GM18519 (cell line): ENCODE data around the gene PRKCZ.
"Not testable (repeated sequence)": the region's sequence is repeated elsewhere in the genome, so short reads cannot be mapped to it uniquely, and the experiment has no call there.

ENCODE experiments used
- ATAC-seq: cut with Tn5 transposase; IDR thresholded peaks from one replicate; pipeline ENCODE4 v1.9.1; 2021; ENCODE audit warnings: mild to moderate bottlenecking, moderate library complexity; ENCODE audit not compliant: unreplicated experiment, low FRiP score

PRKCZ gene

GRCh38 chr1:2081326-2081885 is 31.2 kb downstream of the PRKCZ start:
- no peak for ATAC-seq

GRCh38 chr1:2082064-2082463 is 31.9 kb downstream of the PRKCZ start:
- no peak for ATAC-seq

GRCh38 chr1:2083666-2084065 is 33.5 kb downstream of the PRKCZ start:
- ATAC-seq = no peak

GRCh38 chr1:2084306-2084705 is 34.1 kb downstream of the PRKCZ start:
- no peak for ATAC-seq

GRCh38 chr1:2085080-2085479 is 34.9 kb downstream of the PRKCZ start:
- ATAC-seq = no peak

- no peak for ATAC-seq
These were observed 36.4 kb downstream of the PRKCZ start for GRCh38 chr1:2086446-2087078.

GRCh38 chr1:2087766-2088165 is 37.6 kb downstream of the PRKCZ start:
- no peak for ATAC-seq

GRCh38 chr1:2088458-2088857 is 38.2 kb downstream of the PRKCZ start:
- ATAC-seq = no peak

- ATAC-seq = no peak
These were observed 38.8 kb downstream of the PRKCZ start for GRCh38 chr1:2089051-2089450.

GRCh38 chr1:2090216-2090890 is 40.1 kb downstream of the PRKCZ start:
- ATAC-seq = no peak

- ATAC-seq = no peak
These were observed 41.7 kb downstream of the PRKCZ start for GRCh38 chr1:2091611-2092604.

GRCh38 chr1:2093055-2093454 is 42.8 kb downstream of the PRKCZ start:
- ATAC-seq = no peak

GRCh38 chr1:2093636-2094035 is 43.4 kb downstream of the PRKCZ start:
- ATAC-seq = no peak

GRCh38 chr1:2094269-2095158 is 44.3 kb downstream of the PRKCZ start:
- not testable (repeated sequence) for ATAC-seq

GRCh38 chr1:2095394-2095793 is 45.2 kb downstream of the PRKCZ start:
- ATAC-seq = no peak

GRCh38 chr1:2095981-2096736 is 45.9 kb downstream of the PRKCZ start:
- no peak for ATAC-seq

GRCh38 chr1:2097386-2098300 is 47.4 kb downstream of the PRKCZ start:
- no peak for ATAC-seq

- no peak for ATAC-seq
These were observed 48.1 kb downstream of the PRKCZ start for GRCh38 chr1:2098301-2098698.
